HUES48 (cell line): Measurements from ENCODE around the gene FIBCD1.

Source experiments
- H3K27ac ChIP-seq: one replicate; pipeline ENCODE4 v1.7.0; 2013; ENCODE audit warnings: low read depth, low read length, inconsistent platforms
- H3K27me3 ChIP-seq: 2 replicates; pipeline ENCODE4 v1.6.1; 2013; ENCODE audit warnings: mild to moderate bottlenecking, low read length; ENCODE audit not compliant: control insufficient read depth, insufficient read depth
- H3K36me3 ChIP-seq: 2 replicates; pipeline ENCODE4 v1.6.1; 2013; ENCODE audit warnings: low read length; ENCODE audit not compliant: control insufficient read depth, insufficient read depth
- H3K4me1 ChIP-seq: 2 replicates; pipeline ENCODE4 v1.6.1; 2013; ENCODE audit warnings: mild to moderate bottlenecking, low read length; ENCODE audit not compliant: control insufficient read depth, insufficient read depth
- H3K4me3 ChIP-seq: 2 replicates; pipeline ENCODE4 v1.5.1; 2013; ENCODE audit warnings: mild to moderate bottlenecking, low read depth, low read length
- H3K9ac ChIP-seq: 2 replicates; pipeline ENCODE4 v1.6.1; 2013; ENCODE audit warnings: mild to moderate bottlenecking, low read depth, low read length, moderate library complexity
- H3K9me3 ChIP-seq: 2 replicates; pipeline ENCODE4 v1.6.1; 2013; ENCODE audit warnings: low read length; ENCODE audit not compliant: control insufficient read depth, insufficient read depth

Gene FIBCD1

DNA sequence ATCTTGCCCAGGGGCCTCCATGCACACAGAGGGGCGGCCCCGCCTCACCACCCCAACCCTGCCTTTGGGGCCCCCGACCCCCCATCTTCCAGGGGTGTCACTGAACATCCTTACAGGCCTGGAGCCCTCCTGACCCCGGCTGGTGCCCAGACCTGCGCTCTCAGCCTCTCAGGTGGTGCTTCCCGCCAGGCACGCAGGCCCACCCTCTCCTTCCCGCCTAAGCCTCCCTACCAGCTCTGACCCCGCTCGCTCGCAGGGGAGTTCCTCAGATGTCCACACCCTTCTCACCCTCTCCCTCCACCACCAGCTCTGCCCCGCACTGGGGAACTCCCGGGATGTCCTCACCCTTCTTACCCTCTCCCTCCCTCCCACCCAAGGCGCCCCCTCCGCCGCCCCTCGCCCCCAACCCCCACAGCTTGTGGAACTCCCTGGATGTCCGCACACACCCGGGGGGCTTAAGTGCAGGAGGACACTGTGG, 30.1 kb downstream of the FIBCD1 start:
- Histone ChIP-seq H3K9me3 (no peaks in the 10 kb centered on the region), H3K27ac (no peak overlapping the region), H3K36me3 (no peaks in the 10 kb centered on the region), H3K4me1 (peaks cover 8% of the 10 kb centered on the region; the same call in 1 of the 2 replicates), H3K27me3 (no peaks in the 10 kb centered on the region), H3K4me3 (no peak overlapping the region), H3K9ac (no peak overlapping the region)

DNA sequence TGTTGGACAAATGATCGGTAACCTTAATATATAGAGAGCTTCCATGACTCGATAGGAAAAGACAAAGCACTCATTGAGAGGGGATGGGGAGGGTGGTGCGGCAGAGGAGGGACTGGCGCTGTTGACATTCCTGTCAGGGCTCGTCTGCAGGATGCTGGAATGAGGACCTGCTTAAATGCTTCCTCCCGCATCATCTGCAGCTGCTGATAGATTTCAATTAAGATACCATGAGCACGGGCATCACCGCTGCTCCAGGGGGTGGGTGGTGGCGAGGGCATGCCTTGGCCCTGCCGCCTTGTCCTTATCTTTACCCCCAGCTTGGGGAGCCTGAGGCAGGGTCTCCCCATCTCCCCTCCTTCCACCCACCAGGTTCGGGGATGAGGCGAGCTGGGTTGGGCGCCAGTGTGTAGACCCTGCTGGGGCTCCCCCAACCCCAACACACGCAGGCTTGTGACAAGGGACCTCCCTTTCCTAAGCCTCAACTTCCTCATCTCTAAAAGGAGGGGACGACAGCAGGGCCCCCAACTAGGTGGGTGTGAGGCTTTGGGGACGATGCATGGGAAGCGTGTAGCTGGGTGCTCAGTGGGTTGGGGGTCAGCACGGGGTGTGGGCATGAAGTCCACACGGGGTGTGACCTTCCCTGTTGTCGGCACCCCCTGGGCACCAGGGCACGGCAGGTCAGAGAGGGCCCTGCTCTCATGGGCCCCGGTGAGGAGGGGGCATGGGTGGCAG, 30.7 kb downstream of the FIBCD1 start:
- no peak overlapping the region for H3K9ac ChIP-seq
- H3K9me3 ChIP-seq: no peaks in the 10 kb centered on the region
- H3K27me3 ChIP-seq: no peaks in the 10 kb centered on the region

GRCh38 chr9:130906735-130907416, 32.2 kb downstream of the FIBCD1 start:
- no peaks in the 10 kb centered on the region for H3K36me3 ChIP-seq
- H3K27me3 ChIP-seq: no peaks in the 10 kb centered on the region
- no peaks in the 10 kb centered on the region for H3K9me3 ChIP-seq
- no peaks in the 10 kb centered on the region for H3K4me1 ChIP-seq
- H3K27ac ChIP-seq: no peak overlapping the region
- no peak overlapping the region for H3K4me3 ChIP-seq
- no peak overlapping the region for H3K9ac ChIP-seq

More for the DNA sequence above, 30.7 kb downstream of the FIBCD1 start:
- Histone ChIP-seq H3K36me3 (no peaks in the 10 kb centered on the region), H3K4me3 (no peak overlapping the region), H3K4me1 (peaks cover 2% of the 10 kb centered on the region; the same call in 1 of the 2 replicates), H3K27ac (no peak overlapping the region)

- Histone ChIP-seq H3K27me3 (no peaks in the 10 kb centered on the region), H3K4me3 (no peak overlapping the region), H3K4me1 (no peaks in the 10 kb centered on the region), H3K27ac (no peak overlapping the region), H3K9me3 (no peaks in the 10 kb centered on the region), H3K36me3 (no peaks in the 10 kb centered on the region), H3K9ac (no peak overlapping the region)
Measured at GRCh38 chr9:130905902-130906734, 32.9 kb downstream of the FIBCD1 start.

DNA sequence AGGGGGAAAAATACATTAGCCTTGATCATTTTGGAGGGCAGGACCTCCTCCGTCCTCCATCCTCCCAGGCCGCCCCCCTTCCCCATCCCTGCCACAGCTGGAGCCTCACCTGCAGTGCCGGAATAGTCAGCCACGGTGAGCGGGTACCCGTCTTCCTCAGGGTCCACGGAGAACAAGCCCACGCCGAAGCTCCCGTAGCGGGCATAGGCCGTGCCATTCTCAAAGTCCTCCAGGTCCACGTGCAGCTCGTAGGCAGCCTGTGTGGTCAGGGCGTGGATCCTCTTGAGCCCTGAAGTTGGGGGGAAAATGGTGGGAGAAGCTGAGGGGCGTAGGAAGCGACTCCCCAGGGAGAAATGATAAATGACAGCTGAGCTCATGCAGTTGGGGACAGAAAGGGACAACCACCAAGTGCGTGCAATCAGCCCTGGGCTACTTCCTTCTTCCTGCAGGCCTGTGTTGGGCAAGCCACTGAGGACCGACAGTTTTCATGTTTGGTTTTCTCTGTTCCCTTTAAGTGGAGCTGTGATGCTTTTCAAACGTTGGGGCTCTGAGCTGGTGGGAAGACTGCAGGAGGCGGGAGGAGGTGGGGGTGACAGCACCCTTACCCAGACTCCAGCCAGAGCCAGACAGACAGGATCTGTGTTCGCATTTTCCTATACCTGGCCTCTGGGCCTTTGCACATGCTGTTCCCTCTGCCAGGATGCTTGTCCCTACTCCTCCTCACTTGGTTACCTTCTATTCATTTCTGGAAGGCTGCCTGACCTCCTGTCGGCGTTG, 33.7 kb downstream of the FIBCD1 start:
- Histone ChIP-seq H3K9me3 (no peaks in the 10 kb centered on the region), H3K4me1 (no peaks in the 10 kb centered on the region), H3K36me3 (no peaks in the 10 kb centered on the region), H3K9ac (no peak overlapping the region), H3K4me3 (no peak overlapping the region), H3K27ac (no peak overlapping the region), H3K27me3 (no peaks in the 10 kb centered on the region)

- no peaks in the 10 kb centered on the region for H3K9me3 ChIP-seq
- H3K4me3 ChIP-seq: no peak overlapping the region
- no peak overlapping the region for H3K27ac ChIP-seq
- H3K4me1 ChIP-seq: no peaks in the 10 kb centered on the region
- no peaks in the 10 kb centered on the region for H3K36me3 ChIP-seq
- no peak overlapping the region for H3K9ac ChIP-seq
- H3K27me3 ChIP-seq: no peaks in the 10 kb centered on the region
Measured at GRCh38 chr9:130904070-130905044, 34.7 kb downstream of the FIBCD1 start.

DNA sequence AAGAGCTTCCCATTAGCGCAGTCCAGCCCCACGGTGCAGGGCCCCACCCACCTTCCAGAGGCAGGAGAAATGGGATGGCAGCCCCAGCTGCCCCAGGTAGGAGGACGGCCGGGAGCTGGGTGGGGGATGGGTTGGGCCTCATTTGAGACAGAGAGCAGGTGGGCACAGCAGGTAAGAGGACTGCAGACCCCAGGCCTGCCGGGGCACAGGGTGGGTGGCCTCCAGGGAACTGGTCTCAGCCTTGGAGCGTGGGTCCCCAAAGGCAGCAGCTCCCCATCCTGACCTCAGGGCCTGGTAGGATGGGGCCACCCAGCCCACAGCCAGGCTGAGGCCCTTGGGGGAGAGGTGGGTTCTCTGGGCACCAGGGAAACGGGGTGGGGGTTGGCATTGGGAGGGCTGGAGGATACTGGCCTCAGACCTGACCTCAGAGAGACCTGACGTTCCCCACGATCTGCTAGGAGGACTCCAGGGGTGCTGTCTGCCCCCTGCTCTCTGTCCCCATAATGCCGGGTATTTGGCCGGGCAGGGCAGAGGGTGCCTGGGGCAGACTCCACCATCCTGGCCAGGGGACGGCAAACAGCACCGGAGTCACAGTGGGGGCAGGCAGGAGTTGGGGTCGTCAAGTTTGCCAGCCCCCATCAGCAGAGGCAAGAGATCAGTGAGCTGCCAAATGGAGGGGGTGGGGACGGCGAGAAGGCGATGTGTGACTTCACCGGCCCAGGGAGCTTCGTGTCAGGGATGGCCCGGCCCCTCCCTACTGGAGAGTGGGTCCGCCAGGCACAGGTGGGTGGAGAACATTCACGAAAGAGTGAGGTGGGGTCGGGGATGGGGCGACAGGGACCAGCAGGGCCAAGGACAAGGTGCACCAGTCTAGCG, 35.6 kb downstream of the FIBCD1 start:
- H3K36me3 ChIP-seq: no peaks in the 10 kb centered on the region
- no peak overlapping the region for H3K27ac ChIP-seq
- H3K9ac ChIP-seq: no peak overlapping the region
- H3K27me3 ChIP-seq: no peaks in the 10 kb centered on the region
- H3K4me3 ChIP-seq: no peak overlapping the region
- H3K9me3 ChIP-seq: no peaks in the 10 kb centered on the region
- H3K4me1 ChIP-seq: no peaks in the 10 kb centered on the region

DNA sequence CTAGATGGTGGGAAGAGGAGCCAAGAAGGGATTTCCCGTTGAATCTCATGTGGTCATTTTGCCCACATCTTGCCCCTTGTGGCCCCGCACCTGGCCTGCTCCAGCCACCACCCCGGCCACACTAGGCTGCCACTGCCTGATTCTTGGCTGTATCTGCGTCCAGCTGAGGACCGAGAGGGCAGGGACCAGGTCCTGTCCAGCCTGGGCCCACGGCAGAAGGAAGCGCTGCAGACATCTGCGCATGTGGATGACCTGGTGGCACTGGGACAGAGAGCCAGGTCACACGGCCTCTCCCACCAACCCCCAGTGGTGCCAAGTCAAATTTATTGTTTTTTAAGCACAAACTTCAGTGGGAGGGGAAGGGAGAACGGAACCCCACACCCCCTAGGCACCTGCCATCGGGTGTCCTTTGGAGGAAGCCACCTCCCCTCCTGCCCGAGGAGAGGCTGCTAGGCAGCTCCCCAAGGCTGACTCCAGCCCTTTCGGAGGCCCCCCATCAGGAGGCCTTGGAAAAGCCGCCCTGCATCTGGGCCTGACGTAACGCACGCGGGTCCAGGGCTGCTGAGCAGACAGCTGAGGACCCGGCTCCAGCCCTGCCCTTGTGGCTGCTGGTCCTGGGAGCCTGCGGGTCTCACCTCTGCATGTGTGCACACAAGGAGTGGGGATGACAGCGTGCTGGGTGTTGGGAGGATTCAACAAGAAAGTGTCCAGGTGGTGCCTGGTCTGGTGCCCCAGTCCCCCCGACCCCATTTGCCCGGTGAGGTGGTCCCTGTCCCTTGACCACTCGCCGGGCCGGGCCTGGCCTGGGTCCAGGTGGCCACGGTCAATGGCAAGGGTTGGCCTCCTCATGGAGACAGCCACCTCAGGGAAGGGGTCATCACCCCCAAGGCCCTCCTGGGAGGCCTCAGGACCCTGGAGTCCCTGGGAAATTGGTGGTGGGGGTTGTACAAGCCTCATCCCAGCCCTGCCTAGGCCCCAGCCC, 36.6 kb downstream of the FIBCD1 start:
- Histone ChIP-seq H3K27me3 (no peaks in the 10 kb centered on the region), H3K9ac (no peak overlapping the region)

More for the DNA sequence above, 36.6 kb downstream of the FIBCD1 start:
- Histone ChIP-seq H3K4me3 (no peak overlapping the region), H3K27ac (no peak overlapping the region), H3K36me3 (no peaks in the 10 kb centered on the region), H3K4me1 (no peaks in the 10 kb centered on the region), H3K9me3 (no peaks in the 10 kb centered on the region)
